OCI-LY7 (cell line): Measurements from ENCODE around the gene HTATSF1. TPM values are rescaled to one million over a fixed set of nuclear protein-coding genes. Genes with fewer than 3 reads are reported as not detected.

Experiments
- BruUV-seq: library from RNA; stranded (reverse); fragments of 400-500 nt; replicated peaks from 2 replicates; lab custom pipeline; 2021; lab: Mats Ljungman, UMichigan
- CTCF ChIA-PET: fragments of 300-600 bp; sonication (Branson Sonifier 250); formaldehyde crosslinking; loops from one replicate; lab custom pipeline; 2022; ENCODE audit warnings: antibody characterized with exemption; ENCODE audit not compliant: unreplicated experiment; lab: Charles Lee
- POLR2A ChIA-PET: fragments of 300-600 bp; sonication (Branson Sonifier 250); formaldehyde crosslinking; loops from one replicate; lab custom pipeline; 2022; ENCODE audit warnings: antibody characterized with exemption; lab: Charles Lee
- DNase-seq: peaks from one replicate; pipeline ENCODE4 v3.0.0-alpha.2; 2015; ENCODE audit warnings: low spot score
- H2AFZ ChIP-seq: fragments of 200-600 bp; sonication (generic), shearing (Covaris generic); 2 replicates; pipeline ENCODE4 v1.6.1; 2014; ENCODE audit warnings: mild to moderate bottlenecking, antibody characterized with exemption, low read length, moderate library complexity
- H3K27ac ChIP-seq: fragments of 200-600 bp; sonication (generic); 2 replicates; pipeline ENCODE4 v1.5.1; 2014; ENCODE audit warnings: mixed run types, low read depth, mild to moderate bottlenecking, moderate library complexity, low read length, inconsistent platforms; ENCODE audit not compliant: poor library complexity, severe bottlenecking
- H3K36me3 ChIP-seq: fragments of 200-600 bp; sonication (generic); 2 replicates; pipeline ENCODE4 v1.6.1; 2014; ENCODE audit warnings: mild to moderate bottlenecking, antibody characterized with exemption, low read length, moderate library complexity, mixed read lengths; ENCODE audit not compliant: insufficient read depth
- H3K4me1 ChIP-seq: fragments of 200-600 bp; sonication (generic); 2 replicates; pipeline ENCODE4 v1.5.1; 2014; ENCODE audit warnings: mild to moderate bottlenecking, low read length; ENCODE audit not compliant: insufficient read depth, poor library complexity, severe bottlenecking
- H3K4me2 ChIP-seq: fragments of 200-600 bp; sonication (generic); 2 replicates; pipeline ENCODE4 v1.6.1; 2014; ENCODE audit warnings: mild to moderate bottlenecking, low read length
- H3K4me3 ChIP-seq: fragments of 200-600 bp; sonication (generic); 2 replicates; pipeline ENCODE4 v1.5.1; 2014; ENCODE audit warnings: mild to moderate bottlenecking, low read depth, low read length; ENCODE audit not compliant: poor library complexity, severe bottlenecking
- H3K79me2 ChIP-seq: fragments of 200-600 bp; sonication (generic); 2 replicates; pipeline ENCODE4 v1.6.1; 2016; ENCODE audit warnings: low read depth, mild to moderate bottlenecking, low read length, moderate library complexity, mixed read lengths; ENCODE audit not compliant: insufficient read depth
- H3K9me2 ChIP-seq: fragments of 200-600 bp; sonication (generic); 2 replicates; pipeline ENCODE4 v1.6.1; 2016; ENCODE audit warnings: mild to moderate bottlenecking, low read length, mixed read lengths; ENCODE audit not compliant: insufficient read depth
- H3K9me3 ChIP-seq: fragments of 200-600 bp; sonication (generic); 2 replicates; pipeline ENCODE4 v1.6.1; 2014; ENCODE audit warnings: mild to moderate bottlenecking, mixed run types, low read length, mixed read lengths
- H4K20me1 ChIP-seq: fragments of 200-600 bp; sonication (generic); 2 replicates; pipeline ENCODE4 v1.6.1; 2014; ENCODE audit warnings: mild to moderate bottlenecking, antibody characterized with exemption, low read length, moderate library complexity, mixed read lengths; ENCODE audit not compliant: insufficient read depth
- EZH2phosphoT487 ChIP-seq: fragments of 200-600 bp; sonication (generic); IDR thresholded peaks from 2 replicates; pipeline ENCODE4 v1.6.1; 2018; ENCODE audit warnings: low read depth, borderline replicate concordance, mild to moderate bottlenecking, mixed run types, antibody characterized with exemption, low read length, moderate library complexity, mixed read lengths
- intact Hi-C: fragments of 100-400 bp; cut with micrococcal nuclease; formaldehyde crosslinking; loops from one replicate; pipeline ENCODE4 v1.10.0; 2022; ENCODE audit not compliant: unreplicated experiment
- total RNA-seq, 2 experiments: library from RNA; depleted of rRNA in 1 of 2; stranded (reverse); fragments of >200 nt in 1 of 2; shearing (Covaris generic) in 1 of 2; gene quantifications; 2 replicates each; pipeline ENCODE4 v1.2.3, GENCODE V29; 2014 to 2022
- TF ChIP-seq, protein P1 (sequence below): fragments of 200-600 bp; sonication (generic); conservative IDR thresholded peaks from 2 replicates; pipeline ENCODE4 v1.5.1; 2014; ENCODE audit warnings: mild to moderate bottlenecking, antibody characterized with exemption, low read length, moderate library complexity, mixed read lengths

HTATSF1 gene
- total RNA-seq, 2 experiments from 2014 or later: 39.0 to 58.1 TPM

GRCh38 chrX:136546371-136546781 is 49.0 kb downstream of the HTATSF1 start:
- no peaks in the 10 kb centered on the region for H3K79me2 ChIP-seq
- H3K4me1 ChIP-seq: no peaks in the 10 kb centered on the region
- H4K20me1 ChIP-seq: no peaks in the 10 kb centered on the region
- H3K4me2 ChIP-seq: no peak overlapping the region
- TF ChIP-seq, protein P1, sequence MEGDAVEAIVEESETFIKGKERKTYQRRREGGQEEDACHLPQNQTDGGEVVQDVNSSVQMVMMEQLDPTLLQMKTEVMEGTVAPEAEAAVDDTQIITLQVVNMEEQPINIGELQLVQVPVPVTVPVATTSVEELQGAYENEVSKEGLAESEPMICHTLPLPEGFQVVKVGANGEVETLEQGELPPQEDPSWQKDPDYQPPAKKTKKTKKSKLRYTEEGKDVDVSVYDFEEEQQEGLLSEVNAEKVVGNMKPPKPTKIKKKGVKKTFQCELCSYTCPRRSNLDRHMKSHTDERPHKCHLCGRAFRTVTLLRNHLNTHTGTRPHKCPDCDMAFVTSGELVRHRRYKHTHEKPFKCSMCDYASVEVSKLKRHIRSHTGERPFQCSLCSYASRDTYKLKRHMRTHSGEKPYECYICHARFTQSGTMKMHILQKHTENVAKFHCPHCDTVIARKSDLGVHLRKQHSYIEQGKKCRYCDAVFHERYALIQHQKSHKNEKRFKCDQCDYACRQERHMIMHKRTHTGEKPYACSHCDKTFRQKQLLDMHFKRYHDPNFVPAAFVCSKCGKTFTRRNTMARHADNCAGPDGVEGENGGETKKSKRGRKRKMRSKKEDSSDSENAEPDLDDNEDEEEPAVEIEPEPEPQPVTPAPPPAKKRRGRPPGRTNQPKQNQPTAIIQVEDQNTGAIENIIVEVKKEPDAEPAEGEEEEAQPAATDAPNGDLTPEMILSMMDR: no peak
- no peak for TF ChIP-seq EZH2phosphoT487
- H2AFZ ChIP-seq: no peak overlapping the region
- H3K9me3 ChIP-seq: no peaks in the 10 kb centered on the region
- intact Hi-C loops: no loop called here
- H3K27ac ChIP-seq: no peak overlapping the region
- ChIA-PET CTCF (no interaction called here), POLR2A (no interaction called here)
- H3K36me3 ChIP-seq: no peaks in the 10 kb centered on the region
- H3K9me2 ChIP-seq: no peaks in the 10 kb centered on the region
- no TSS peak for BruUV-seq
- H3K4me3 ChIP-seq: no peak overlapping the region
- no peak for DNase-seq

GRCh38 chrX:136549226-136549625 is 51.8 kb downstream of the HTATSF1 start:
- BruUV-seq: no TSS peak
- Histone ChIP-seq H3K9me2 (no peaks in the 10 kb centered on the region), H3K27ac (no peak overlapping the region), H3K4me3 (no peak overlapping the region), H4K20me1 (no peaks in the 10 kb centered on the region), H3K9me3 (no peaks in the 10 kb centered on the region), H2AFZ (no peak overlapping the region), H3K4me2 (no peak overlapping the region), H3K4me1 (no peaks in the 10 kb centered on the region), H3K79me2 (no peaks in the 10 kb centered on the region), H3K36me3 (no peaks in the 10 kb centered on the region)
- no peak for TF ChIP-seq EZH2phosphoT487
- TF ChIP-seq, protein P1: no peak
- no peak for DNase-seq
- POLR2A ChIA-PET: interaction anchor here (0.7 kb wide), 1 partner anchor 395 kb away, joined by 4 read pairs; no protein-coding TSS in a partner anchor
- CTCF ChIA-PET: no interaction called here
- intact Hi-C loops: no loop called here

DNA sequence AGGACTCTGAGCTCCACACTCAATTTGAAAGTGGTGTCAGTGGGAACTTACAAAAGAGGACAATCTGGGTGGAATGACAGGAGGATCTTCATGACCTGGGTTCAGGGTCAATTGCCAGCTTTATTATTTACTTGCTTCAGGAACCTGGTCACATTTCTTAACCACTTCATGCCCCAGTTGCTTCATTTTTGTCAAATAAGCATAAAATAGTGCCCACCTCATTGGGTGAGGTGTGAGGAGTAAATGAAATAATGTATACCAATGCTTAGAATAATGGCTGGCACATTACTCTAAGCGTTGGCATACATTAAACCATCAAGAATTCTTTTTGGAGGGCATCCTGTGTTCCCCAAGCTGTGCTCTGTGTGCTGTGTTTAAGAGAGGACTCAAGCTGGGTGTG is 54.0 kb downstream of the HTATSF1 start:
- no peaks in the 10 kb centered on the region for H4K20me1 ChIP-seq
- no peaks in the 10 kb centered on the region for H3K79me2 ChIP-seq
- DNase-seq: no peak
- POLR2A ChIA-PET: interaction anchor here (0.9 kb wide), 1 partner anchor 387 kb away, joined by 3 read pairs; no protein-coding TSS in a partner anchor
- H2AFZ ChIP-seq: no peak overlapping the region
- H3K9me3 ChIP-seq: no peaks in the 10 kb centered on the region
- H3K4me3 ChIP-seq: no peak overlapping the region
- BruUV-seq: no TSS peak
- no peaks in the 10 kb centered on the region for H3K4me1 ChIP-seq
- no peak overlapping the region for H3K4me2 ChIP-seq
- CTCF ChIA-PET: no interaction called here
- intact Hi-C loops: no loop called here
- H3K27ac ChIP-seq: no peak overlapping the region
- no peaks in the 10 kb centered on the region for H3K9me2 ChIP-seq
- no peak for TF ChIP-seq EZH2phosphoT487
- TF ChIP-seq, protein P1: no peak
- no peaks in the 10 kb centered on the region for H3K36me3 ChIP-seq
